Neural progenitor cell (in vitro differentiated cells): Measurements from ENCODE around the gene NOP14. TPM values are rescaled to one million over a fixed set of nuclear protein-coding genes. Genes with fewer than 3 reads are reported as not detected.

Experiments used
- DNase-seq: peaks from one replicate; pipeline ENCODE4 v3.0.0-alpha.2; 2016; ENCODE audit warnings: low spot score
- H2AFZ ChIP-seq: fragments of 200-600 bp; sonication (generic); replicated peaks from 2 replicates; pipeline ENCODE4 v1.6.1; 2016; ENCODE audit warnings: antibody characterized with exemption
- H3F3A ChIP-seq: fragments of 200-600 bp; sonication (generic); 2 replicates; pipeline ENCODE4 v1.6.1; 2016; ENCODE audit warnings: antibody characterized with exemption, low read depth
- H3K27ac ChIP-seq: fragments of 200-600 bp; sonication (generic); 2 replicates; pipeline ENCODE4 v1.5.1; 2016; ENCODE audit warnings: mild to moderate bottlenecking
- H3K27me3 ChIP-seq: fragments of 200-600 bp; sonication (generic); 2 replicates; pipeline ENCODE4 v1.6.1; 2016; ENCODE audit warnings: mild to moderate bottlenecking, moderate library complexity
- H3K36me3 ChIP-seq: fragments of 200-600 bp; sonication (generic); 2 replicates; pipeline ENCODE4 v1.5.1; 2016
- H3K4me1 ChIP-seq: fragments of 200-600 bp; sonication (generic); 2 replicates; pipeline ENCODE4 v1.6.1; 2016; ENCODE audit warnings: mixed run types
- H3K4me2 ChIP-seq: fragments of 200-600 bp; sonication (generic); 2 replicates; pipeline ENCODE4 v1.6.1; 2016
- H3K4me3 ChIP-seq: fragments of 200-600 bp; sonication (generic); 2 replicates; pipeline ENCODE4 v1.5.1; 2016
- H3K79me2 ChIP-seq: fragments of 200-600 bp; sonication (generic); 2 replicates; pipeline ENCODE4 v1.6.1; 2016; ENCODE audit warnings: low read depth
- H3K9ac ChIP-seq: fragments of 200-600 bp; sonication (generic); 2 replicates; pipeline ENCODE4 v1.6.1; 2016
- H3K9me3 ChIP-seq: fragments of 200-600 bp; sonication (generic); 2 replicates; pipeline ENCODE4 v1.5.1; 2016; ENCODE audit warnings: low read depth
- H4K20me1 ChIP-seq: fragments of 200-600 bp; sonication (generic); 2 replicates; pipeline ENCODE4 v1.6.1; 2016; ENCODE audit warnings: low read depth
- H3K27ac Mint-ChIP-seq: 3 replicates; pipeline ENCODE4 v1.8.0; 2021; ENCODE audit warnings: mixed read lengths
- H3K27me3 Mint-ChIP-seq: 2 replicates; pipeline ENCODE4 v1.8.0; 2022; ENCODE audit warnings: low read depth, mild to moderate bottlenecking, inconsistent platforms, moderate library complexity, mixed read lengths; ENCODE audit not compliant: insufficient read depth
- H3K36me3 Mint-ChIP-seq: 3 replicates; pipeline ENCODE4 v1.8.0; 2021; ENCODE audit warnings: mixed read lengths
- H3K4me1 Mint-ChIP-seq: 3 replicates; pipeline ENCODE4 v1.8.0; 2021; ENCODE audit warnings: mixed read lengths
- H3K4me3 Mint-ChIP-seq: 3 replicates; pipeline ENCODE4 v1.8.0; 2021; ENCODE audit warnings: mild to moderate bottlenecking, moderate library complexity, mixed read lengths
- H3K9me3 Mint-ChIP-seq: 3 replicates; pipeline ENCODE4 v1.8.0; 2020; ENCODE audit warnings: mixed read lengths
- CTCF ChIP-seq: fragments of 200-600 bp; sonication (generic); IDR thresholded peaks from 2 replicates; pipeline ENCODE4 v1.5.1; 2017; ENCODE audit warnings: antibody characterized with exemption, mild to moderate bottlenecking
- EZH2 ChIP-seq: fragments of 200-600 bp; sonication (generic); IDR thresholded peaks from 2 replicates; pipeline ENCODE4 v1.6.1; 2017; ENCODE audit warnings: antibody characterized with exemption, mild to moderate bottlenecking, moderate library complexity
- EZH2phosphoT487 ChIP-seq: fragments of 200-600 bp; sonication (generic); IDR thresholded peaks from 2 replicates; pipeline ENCODE4 v1.6.1; 2017; ENCODE audit warnings: antibody characterized with exemption
- total RNA-seq: library from RNA; depleted of rRNA; stranded (reverse); fragments of >200 nt; gene quantifications from 2 replicates; pipeline ENCODE4 v1.2.3, GENCODE V29; 2015; ENCODE audit warnings: low replicate concordance

NOP14 gene
- total RNA-seq, 1 donor from 2014 or later, result 16.8 TPM

GRCh38 chr4:2909583-2909982 is 53.6 kb downstream of the NOP14 start:
- Mint-ChIP-seq H3K27me3 (peaks cover 7% of the 10 kb centered on the region), H3K36me3 (peaks cover 14% of the 10 kb centered on the region), H3K4me3 (no peak overlapping the region), H3K4me1 (no peaks in the 10 kb centered on the region), H3K9me3 (no peaks in the 10 kb centered on the region), H3K27ac (no peak overlapping the region)
- TF ChIP-seq EZH2phosphoT487, result no peak
- no peak for TF ChIP-seq CTCF
- TF ChIP-seq EZH2, result no peak
- no peaks in the 10 kb centered on the region for H3F3A ChIP-seq
- H3K27me3 ChIP-seq, result no peaks in the 10 kb centered on the region
- no peaks in the 10 kb centered on the region for H3K79me2 ChIP-seq
- no peak overlapping the region for H2AFZ ChIP-seq
- no peak overlapping the region for H3K4me2 ChIP-seq
- no peak for DNase-seq
- H3K36me3 ChIP-seq, result no peaks in the 10 kb centered on the region
- peaks cover 7% of the 10 kb centered on the region for H4K20me1 ChIP-seq
- no peaks in the 10 kb centered on the region for H3K4me1 ChIP-seq
- H3K9me3 ChIP-seq, result no peaks in the 10 kb centered on the region
- H3K27ac ChIP-seq, result no peak overlapping the region
- H3K9ac ChIP-seq, result no peak overlapping the region
- H3K4me3 ChIP-seq, result no peak overlapping the region

GRCh38 chr4:2908686-2909085 is 54.5 kb downstream of the NOP14 start:
- Histone ChIP-seq H3K9me3 (no peaks in the 10 kb centered on the region), H3K79me2 (no peaks in the 10 kb centered on the region), H3K4me1 (no peaks in the 10 kb centered on the region), H3K4me2 (no peak overlapping the region), H3K36me3 (no peaks in the 10 kb centered on the region), H2AFZ (no peak overlapping the region), H3K4me3 (no peak overlapping the region), H3K9ac (no peak overlapping the region), H3K27ac (no peak overlapping the region), H3K27me3 (no peaks in the 10 kb centered on the region), H4K20me1 (peaks cover 7% of the 10 kb centered on the region), H3F3A (no peaks in the 10 kb centered on the region)
- Mint-ChIP-seq H3K9me3 (no peaks in the 10 kb centered on the region), H3K4me3 (no peak overlapping the region), H3K27me3 (peaks cover 7% of the 10 kb centered on the region), H3K36me3 (peaks cover 11% of the 10 kb centered on the region), H3K27ac (no peak overlapping the region), H3K4me1 (no peaks in the 10 kb centered on the region)
- DNase-seq, result no peak
- TF ChIP-seq EZH2 (no peak), EZH2phosphoT487 (no peak), CTCF (no peak)

- Mint-ChIP-seq H3K4me3 (no peak overlapping the region), H3K27ac (no peak overlapping the region), H3K36me3 (peaks cover 16% of the 10 kb centered on the region), H3K4me1 (no peaks in the 10 kb centered on the region), H3K9me3 (no peaks in the 10 kb centered on the region), H3K27me3 (peaks cover 5% of the 10 kb centered on the region)
- Histone ChIP-seq H4K20me1 (peaks cover 7% of the 10 kb centered on the region), H3K27ac (no peak overlapping the region), H3K36me3 (no peaks in the 10 kb centered on the region), H3K9ac (no peak overlapping the region), H3K27me3 (no peaks in the 10 kb centered on the region), H2AFZ (no peak overlapping the region), H3K4me3 (no peak overlapping the region), H3K4me2 (no peak overlapping the region), H3K4me1 (no peaks in the 10 kb centered on the region), H3F3A (no peaks in the 10 kb centered on the region), H3K9me3 (no peaks in the 10 kb centered on the region), H3K79me2 (no peaks in the 10 kb centered on the region)
- DNase-seq, result no peak
- TF ChIP-seq EZH2 (no peak), EZH2phosphoT487 (no peak), CTCF (no peak)
These were observed 55.4 kb downstream of the NOP14 start for GRCh38 chr4:2907706-2908293.
